Measurements from ENCODE around the gene PCLAF.

DNA sequence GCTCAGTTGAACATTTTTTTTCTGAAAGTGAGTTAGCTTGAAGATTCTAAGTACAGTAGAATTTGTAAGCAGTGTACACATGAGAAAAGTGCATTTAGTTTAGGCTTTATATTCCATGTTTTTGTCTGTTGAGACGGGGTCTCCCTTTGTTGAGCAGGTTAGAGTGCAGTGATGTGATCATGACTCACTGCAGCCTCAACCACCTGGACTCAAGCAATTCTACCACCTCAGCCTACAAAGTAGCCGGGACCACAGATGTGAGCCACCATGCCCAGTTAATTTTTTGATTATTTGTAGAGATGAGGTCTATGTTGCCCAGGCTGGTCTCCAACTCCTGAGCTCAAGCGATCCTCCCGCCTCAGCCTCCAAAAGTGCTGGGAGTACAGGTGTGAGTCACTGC lies 20.0 kb downstream of the PCLAF start:
- TF ChIP-seq, protein P1, sequence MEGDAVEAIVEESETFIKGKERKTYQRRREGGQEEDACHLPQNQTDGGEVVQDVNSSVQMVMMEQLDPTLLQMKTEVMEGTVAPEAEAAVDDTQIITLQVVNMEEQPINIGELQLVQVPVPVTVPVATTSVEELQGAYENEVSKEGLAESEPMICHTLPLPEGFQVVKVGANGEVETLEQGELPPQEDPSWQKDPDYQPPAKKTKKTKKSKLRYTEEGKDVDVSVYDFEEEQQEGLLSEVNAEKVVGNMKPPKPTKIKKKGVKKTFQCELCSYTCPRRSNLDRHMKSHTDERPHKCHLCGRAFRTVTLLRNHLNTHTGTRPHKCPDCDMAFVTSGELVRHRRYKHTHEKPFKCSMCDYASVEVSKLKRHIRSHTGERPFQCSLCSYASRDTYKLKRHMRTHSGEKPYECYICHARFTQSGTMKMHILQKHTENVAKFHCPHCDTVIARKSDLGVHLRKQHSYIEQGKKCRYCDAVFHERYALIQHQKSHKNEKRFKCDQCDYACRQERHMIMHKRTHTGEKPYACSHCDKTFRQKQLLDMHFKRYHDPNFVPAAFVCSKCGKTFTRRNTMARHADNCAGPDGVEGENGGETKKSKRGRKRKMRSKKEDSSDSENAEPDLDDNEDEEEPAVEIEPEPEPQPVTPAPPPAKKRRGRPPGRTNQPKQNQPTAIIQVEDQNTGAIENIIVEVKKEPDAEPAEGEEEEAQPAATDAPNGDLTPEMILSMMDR (IDR thresholded peaks at IDR 0.05; ENCODE audit: low read depth, low read length), result no peak
- TF ChIP-seq MYC (IDR thresholded peaks at IDR 0.05; ENCODE audit: low read depth, low read length) (no peak), POLR2A (IDR thresholded peaks at IDR 0.05; ENCODE audit: extremely low read depth, insufficient read length) (no peak)
- TF ChIP-seq, protein P2, sequence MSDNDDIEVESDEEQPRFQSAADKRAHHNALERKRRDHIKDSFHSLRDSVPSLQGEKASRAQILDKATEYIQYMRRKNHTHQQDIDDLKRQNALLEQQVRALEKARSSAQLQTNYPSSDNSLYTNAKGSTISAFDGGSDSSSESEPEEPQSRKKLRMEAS (IDR thresholded peaks at IDR 0.05; ENCODE audit: low read depth, low read length), result no peak
